ENCODE results near the gene HYCC2.

HYCC2 gene

DNA sequence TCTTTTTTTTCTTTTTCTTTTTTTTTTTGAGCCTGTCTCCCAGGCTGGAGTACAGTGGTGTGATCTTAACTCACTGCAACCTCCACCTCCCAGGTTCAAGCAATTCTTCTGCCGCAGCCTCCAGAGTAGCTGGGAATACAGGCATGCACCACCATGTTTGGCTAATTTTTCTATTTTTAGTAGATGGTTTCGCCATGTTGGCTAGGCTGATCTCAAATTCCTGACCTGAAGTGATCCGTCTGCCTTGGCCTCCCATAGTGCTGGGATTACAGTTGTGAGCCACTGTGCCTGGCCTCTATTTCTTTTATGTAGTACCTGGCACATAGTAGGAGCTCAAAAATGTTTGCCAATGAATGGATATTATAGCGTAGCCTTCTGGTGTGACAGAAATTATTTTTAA, 37.7 kb upstream of the HYCC2 start:
- H3K4me3 ChIP-seq (ENCODE audit: low read depth, low read length) = no peak overlapping the region
- no peak overlapping the region for H3K27ac ChIP-seq (ENCODE audit: extremely low read depth, low read depth, low read length)
- POLR2A ChIA-PET = no interaction called here
- no peaks in the 10 kb centered on the region for H3K9me3 ChIP-seq (ENCODE audit: control insufficient read depth, insufficient read depth, low read depth, low read length)
- no peaks in the 10 kb centered on the region for H3K4me1 ChIP-seq (ENCODE audit: control insufficient read depth, insufficient read depth, low read length)
- TF ChIP-seq ZNF184 (tag by site-specific recombination; IDR thresholded peaks at IDR 0.05) (no peak), HOXA7 (CRISPR knock-in tag; IDR thresholded peaks at IDR 0.05; ENCODE audit: borderline replicate concordance) (no peak), ZNF792 (tag by site-specific recombination; IDR thresholded peaks at IDR 0.05) (no peak), ZNF132 (tag by site-specific recombination; IDR thresholded peaks at IDR 0.05; ENCODE audit: borderline replicate concordance) (no peak), ZBTB7A (tag by site-specific recombination; IDR thresholded peaks at IDR 0.05; ENCODE audit: low read depth) (no peak), ZNF560 (tag by site-specific recombination; IDR thresholded peaks at IDR 0.05; ENCODE audit: borderline replicate concordance) (no peak), ZFP41 (tag by site-specific recombination; IDR thresholded peaks at IDR 0.05; ENCODE audit: borderline replicate concordance) (no peak)
- TF ChIP-seq, protein P1, sequence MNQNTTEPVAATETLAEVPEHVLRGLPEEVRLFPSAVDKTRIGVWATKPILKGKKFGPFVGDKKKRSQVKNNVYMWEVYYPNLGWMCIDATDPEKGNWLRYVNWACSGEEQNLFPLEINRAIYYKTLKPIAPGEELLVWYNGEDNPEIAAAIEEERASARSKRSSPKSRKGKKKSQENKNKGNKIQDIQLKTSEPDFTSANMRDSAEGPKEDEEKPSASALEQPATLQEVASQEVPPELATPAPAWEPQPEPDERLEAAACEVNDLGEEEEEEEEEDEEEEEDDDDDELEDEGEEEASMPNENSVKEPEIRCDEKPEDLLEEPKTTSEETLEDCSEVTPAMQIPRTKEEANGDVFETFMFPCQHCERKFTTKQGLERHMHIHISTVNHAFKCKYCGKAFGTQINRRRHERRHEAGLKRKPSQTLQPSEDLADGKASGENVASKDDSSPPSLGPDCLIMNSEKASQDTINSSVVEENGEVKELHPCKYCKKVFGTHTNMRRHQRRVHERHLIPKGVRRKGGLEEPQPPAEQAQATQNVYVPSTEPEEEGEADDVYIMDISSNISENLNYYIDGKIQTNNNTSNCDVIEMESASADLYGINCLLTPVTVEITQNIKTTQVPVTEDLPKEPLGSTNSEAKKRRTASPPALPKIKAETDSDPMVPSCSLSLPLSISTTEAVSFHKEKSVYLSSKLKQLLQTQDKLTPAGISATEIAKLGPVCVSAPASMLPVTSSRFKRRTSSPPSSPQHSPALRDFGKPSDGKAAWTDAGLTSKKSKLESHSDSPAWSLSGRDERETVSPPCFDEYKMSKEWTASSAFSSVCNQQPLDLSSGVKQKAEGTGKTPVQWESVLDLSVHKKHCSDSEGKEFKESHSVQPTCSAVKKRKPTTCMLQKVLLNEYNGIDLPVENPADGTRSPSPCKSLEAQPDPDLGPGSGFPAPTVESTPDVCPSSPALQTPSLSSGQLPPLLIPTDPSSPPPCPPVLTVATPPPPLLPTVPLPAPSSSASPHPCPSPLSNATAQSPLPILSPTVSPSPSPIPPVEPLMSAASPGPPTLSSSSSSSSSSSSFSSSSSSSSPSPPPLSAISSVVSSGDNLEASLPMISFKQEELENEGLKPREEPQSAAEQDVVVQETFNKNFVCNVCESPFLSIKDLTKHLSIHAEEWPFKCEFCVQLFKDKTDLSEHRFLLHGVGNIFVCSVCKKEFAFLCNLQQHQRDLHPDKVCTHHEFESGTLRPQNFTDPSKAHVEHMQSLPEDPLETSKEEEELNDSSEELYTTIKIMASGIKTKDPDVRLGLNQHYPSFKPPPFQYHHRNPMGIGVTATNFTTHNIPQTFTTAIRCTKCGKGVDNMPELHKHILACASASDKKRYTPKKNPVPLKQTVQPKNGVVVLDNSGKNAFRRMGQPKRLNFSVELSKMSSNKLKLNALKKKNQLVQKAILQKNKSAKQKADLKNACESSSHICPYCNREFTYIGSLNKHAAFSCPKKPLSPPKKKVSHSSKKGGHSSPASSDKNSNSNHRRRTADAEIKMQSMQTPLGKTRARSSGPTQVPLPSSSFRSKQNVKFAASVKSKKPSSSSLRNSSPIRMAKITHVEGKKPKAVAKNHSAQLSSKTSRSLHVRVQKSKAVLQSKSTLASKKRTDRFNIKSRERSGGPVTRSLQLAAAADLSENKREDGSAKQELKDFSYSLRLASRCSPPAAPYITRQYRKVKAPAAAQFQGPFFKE (tag by site-specific recombination; IDR thresholded peaks at IDR 0.05; ENCODE audit: borderline replicate concordance) = no peak
- TF ChIP-seq, protein P2, sequence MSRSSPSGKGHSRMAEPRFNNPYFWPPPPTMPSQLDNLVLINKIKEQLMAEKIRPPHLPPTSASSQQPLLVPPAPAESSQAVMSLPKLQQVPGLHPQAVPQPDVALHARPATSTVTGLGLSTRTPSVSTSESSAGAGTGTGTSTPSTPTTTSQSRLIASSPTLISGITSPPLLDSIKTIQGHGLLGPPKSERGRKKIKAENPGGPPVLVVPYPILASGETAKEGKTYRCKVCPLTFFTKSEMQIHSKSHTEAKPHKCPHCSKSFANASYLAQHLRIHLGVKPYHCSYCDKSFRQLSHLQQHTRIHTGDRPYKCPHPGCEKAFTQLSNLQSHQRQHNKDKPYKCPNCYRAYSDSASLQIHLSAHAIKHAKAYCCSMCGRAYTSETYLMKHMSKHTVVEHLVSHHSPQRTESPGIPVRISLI (tag by site-specific recombination; IDR thresholded peaks at IDR 0.05) = no peak
- TF ChIP-seq, protein P3, sequence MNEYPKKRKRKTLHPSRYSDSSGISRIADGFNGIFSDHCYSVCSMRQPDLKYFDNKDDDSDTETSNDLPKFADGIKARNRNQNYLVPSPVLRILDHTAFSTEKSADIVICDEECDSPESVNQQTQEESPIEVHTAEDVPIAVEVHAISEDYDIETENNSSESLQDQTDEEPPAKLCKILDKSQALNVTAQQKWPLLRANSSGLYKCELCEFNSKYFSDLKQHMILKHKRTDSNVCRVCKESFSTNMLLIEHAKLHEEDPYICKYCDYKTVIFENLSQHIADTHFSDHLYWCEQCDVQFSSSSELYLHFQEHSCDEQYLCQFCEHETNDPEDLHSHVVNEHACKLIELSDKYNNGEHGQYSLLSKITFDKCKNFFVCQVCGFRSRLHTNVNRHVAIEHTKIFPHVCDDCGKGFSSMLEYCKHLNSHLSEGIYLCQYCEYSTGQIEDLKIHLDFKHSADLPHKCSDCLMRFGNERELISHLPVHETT (tag by site-specific recombination; IDR thresholded peaks at IDR 0.05) = no peak
- TF ChIP-seq, protein P4, sequence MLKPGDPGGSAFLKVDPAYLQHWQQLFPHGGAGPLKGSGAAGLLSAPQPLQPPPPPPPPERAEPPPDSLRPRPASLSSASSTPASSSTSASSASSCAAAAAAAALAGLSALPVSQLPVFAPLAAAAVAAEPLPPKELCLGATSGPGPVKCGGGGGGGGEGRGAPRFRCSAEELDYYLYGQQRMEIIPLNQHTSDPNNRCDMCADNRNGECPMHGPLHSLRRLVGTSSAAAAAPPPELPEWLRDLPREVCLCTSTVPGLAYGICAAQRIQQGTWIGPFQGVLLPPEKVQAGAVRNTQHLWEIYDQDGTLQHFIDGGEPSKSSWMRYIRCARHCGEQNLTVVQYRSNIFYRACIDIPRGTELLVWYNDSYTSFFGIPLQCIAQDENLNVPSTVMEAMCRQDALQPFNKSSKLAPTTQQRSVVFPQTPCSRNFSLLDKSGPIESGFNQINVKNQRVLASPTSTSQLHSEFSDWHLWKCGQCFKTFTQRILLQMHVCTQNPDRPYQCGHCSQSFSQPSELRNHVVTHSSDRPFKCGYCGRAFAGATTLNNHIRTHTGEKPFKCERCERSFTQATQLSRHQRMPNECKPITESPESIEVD (tag by site-specific recombination; IDR thresholded peaks at IDR 0.05) = no peak
- TF ChIP-seq, protein P5, sequence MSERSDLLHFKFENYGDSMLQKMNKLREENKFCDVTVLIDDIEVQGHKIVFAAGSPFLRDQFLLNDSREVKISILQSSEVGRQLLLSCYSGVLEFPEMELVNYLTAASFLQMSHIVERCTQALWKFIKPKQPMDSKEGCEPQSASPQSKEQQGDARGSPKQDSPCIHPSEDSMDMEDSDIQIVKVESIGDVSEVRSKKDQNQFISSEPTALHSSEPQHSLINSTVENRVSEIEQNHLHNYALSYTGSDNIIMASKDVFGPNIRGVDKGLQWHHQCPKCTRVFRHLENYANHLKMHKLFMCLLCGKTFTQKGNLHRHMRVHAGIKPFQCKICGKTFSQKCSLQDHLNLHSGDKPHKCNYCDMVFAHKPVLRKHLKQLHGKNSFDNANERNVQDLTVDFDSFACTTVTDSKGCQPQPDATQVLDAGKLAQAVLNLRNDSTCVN (tag by site-specific recombination; optimal IDR thresholded peaks at IDR 0.05) = no peak
- TF ChIP-seq, protein P6, sequence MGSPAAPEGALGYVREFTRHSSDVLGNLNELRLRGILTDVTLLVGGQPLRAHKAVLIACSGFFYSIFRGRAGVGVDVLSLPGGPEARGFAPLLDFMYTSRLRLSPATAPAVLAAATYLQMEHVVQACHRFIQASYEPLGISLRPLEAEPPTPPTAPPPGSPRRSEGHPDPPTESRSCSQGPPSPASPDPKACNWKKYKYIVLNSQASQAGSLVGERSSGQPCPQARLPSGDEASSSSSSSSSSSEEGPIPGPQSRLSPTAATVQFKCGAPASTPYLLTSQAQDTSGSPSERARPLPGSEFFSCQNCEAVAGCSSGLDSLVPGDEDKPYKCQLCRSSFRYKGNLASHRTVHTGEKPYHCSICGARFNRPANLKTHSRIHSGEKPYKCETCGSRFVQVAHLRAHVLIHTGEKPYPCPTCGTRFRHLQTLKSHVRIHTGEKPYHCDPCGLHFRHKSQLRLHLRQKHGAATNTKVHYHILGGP (tag by site-specific recombination; IDR thresholded peaks at IDR 0.05) = no peak
- CTCF ChIA-PET = no interaction called here
- no peaks in the 10 kb centered on the region for H3K36me3 ChIP-seq (ENCODE audit: control insufficient read depth in 2 of 2, insufficient read depth in 1 of 2, low read length in 2 of 2)
